Measurements from ENCODE around the gene CDKN1A. TPM values are rescaled to one million over a fixed set of nuclear protein-coding genes. Genes with fewer than 3 reads are reported as not detected.

CDKN1A gene
- total RNA-seq, 1 experiment from 2014 or later, result 75.1 TPM

GRCh38 chr6:36720251-36721141 lies 42.0 kb downstream of the CDKN1A start:
- DNase-seq (ENCODE audit: low spot score) (no peak), ATAC-seq (no peak)
- ChIA-PET CTCF (interaction anchor here (0.6 to 1.6 kb wide), 3 partner anchors 15 to 105 kb away, joined by 3 to 7 read pairs (median 4); no protein-coding TSS in a partner anchor), POLR2A (interaction anchor here (0.6 to 1.0 kb wide), 2 partner anchors 16 to 1454 kb away, joined by 3 read pairs; no protein-coding TSS in a partner anchor)
- peaks cover 2% of the 10 kb centered on the region; the same call in 1 of the 2 replicates for H3K4me1 Mint-ChIP-seq
- H3K4me3 Mint-ChIP-seq, result no peak overlapping the region
- no peaks in the 10 kb centered on the region for H3K27me3 Mint-ChIP-seq (ENCODE audit: low read depth)
- no peaks in the 10 kb centered on the region for H3K36me3 Mint-ChIP-seq
- no peaks in the 10 kb centered on the region for H3K9me3 Mint-ChIP-seq
- no peak overlapping the region for H3K27ac Mint-ChIP-seq
- TF ChIP-seq, protein P1, sequence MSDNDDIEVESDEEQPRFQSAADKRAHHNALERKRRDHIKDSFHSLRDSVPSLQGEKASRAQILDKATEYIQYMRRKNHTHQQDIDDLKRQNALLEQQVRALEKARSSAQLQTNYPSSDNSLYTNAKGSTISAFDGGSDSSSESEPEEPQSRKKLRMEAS (CRISPR knock-in tag; IDR thresholded peaks at IDR 0.05), result no peak
- TF ChIP-seq ZNF425 (CRISPR knock-in tag; conservative IDR thresholded peaks at IDR 0.05), result no peak
- TF ChIP-seq, protein P2, sequence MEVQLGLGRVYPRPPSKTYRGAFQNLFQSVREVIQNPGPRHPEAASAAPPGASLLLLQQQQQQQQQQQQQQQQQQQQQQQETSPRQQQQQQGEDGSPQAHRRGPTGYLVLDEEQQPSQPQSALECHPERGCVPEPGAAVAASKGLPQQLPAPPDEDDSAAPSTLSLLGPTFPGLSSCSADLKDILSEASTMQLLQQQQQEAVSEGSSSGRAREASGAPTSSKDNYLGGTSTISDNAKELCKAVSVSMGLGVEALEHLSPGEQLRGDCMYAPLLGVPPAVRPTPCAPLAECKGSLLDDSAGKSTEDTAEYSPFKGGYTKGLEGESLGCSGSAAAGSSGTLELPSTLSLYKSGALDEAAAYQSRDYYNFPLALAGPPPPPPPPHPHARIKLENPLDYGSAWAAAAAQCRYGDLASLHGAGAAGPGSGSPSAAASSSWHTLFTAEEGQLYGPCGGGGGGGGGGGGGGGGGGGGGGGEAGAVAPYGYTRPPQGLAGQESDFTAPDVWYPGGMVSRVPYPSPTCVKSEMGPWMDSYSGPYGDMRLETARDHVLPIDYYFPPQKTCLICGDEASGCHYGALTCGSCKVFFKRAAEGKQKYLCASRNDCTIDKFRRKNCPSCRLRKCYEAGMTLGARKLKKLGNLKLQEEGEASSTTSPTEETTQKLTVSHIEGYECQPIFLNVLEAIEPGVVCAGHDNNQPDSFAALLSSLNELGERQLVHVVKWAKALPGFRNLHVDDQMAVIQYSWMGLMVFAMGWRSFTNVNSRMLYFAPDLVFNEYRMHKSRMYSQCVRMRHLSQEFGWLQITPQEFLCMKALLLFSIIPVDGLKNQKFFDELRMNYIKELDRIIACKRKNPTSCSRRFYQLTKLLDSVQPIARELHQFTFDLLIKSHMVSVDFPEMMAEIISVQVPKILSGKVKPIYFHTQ (CRISPR knock-in tag; IDR thresholded peaks at IDR 0.05), result no peak
- no peak for TF ChIP-seq ERG (CRISPR knock-in tag; IDR thresholded peaks at IDR 0.05)
- TF ChIP-seq ZNF532 (CRISPR knock-in tag; IDR thresholded peaks at IDR 0.05; ENCODE audit: borderline replicate concordance), result no peak
- no peak for TF ChIP-seq EMX1 (CRISPR knock-in tag; IDR thresholded peaks at IDR 0.05)
- TF ChIP-seq OVOL2 (CRISPR knock-in tag; IDR thresholded peaks at IDR 0.05; ENCODE audit: borderline replicate concordance), result no peak
- no peak for TF ChIP-seq NR2C2 (CRISPR knock-in tag; IDR thresholded peaks at IDR 0.05)
- no peak for TF ChIP-seq ESRRA (CRISPR knock-in tag; IDR thresholded peaks at IDR 0.05; ENCODE audit: borderline replicate concordance)
- TF ChIP-seq ZNF671 (CRISPR knock-in tag; IDR thresholded peaks at IDR 0.05), result no peak
- TF ChIP-seq GABPB1 (CRISPR knock-in tag; IDR thresholded peaks at IDR 0.05), result no peak
- TF ChIP-seq, protein P3, sequence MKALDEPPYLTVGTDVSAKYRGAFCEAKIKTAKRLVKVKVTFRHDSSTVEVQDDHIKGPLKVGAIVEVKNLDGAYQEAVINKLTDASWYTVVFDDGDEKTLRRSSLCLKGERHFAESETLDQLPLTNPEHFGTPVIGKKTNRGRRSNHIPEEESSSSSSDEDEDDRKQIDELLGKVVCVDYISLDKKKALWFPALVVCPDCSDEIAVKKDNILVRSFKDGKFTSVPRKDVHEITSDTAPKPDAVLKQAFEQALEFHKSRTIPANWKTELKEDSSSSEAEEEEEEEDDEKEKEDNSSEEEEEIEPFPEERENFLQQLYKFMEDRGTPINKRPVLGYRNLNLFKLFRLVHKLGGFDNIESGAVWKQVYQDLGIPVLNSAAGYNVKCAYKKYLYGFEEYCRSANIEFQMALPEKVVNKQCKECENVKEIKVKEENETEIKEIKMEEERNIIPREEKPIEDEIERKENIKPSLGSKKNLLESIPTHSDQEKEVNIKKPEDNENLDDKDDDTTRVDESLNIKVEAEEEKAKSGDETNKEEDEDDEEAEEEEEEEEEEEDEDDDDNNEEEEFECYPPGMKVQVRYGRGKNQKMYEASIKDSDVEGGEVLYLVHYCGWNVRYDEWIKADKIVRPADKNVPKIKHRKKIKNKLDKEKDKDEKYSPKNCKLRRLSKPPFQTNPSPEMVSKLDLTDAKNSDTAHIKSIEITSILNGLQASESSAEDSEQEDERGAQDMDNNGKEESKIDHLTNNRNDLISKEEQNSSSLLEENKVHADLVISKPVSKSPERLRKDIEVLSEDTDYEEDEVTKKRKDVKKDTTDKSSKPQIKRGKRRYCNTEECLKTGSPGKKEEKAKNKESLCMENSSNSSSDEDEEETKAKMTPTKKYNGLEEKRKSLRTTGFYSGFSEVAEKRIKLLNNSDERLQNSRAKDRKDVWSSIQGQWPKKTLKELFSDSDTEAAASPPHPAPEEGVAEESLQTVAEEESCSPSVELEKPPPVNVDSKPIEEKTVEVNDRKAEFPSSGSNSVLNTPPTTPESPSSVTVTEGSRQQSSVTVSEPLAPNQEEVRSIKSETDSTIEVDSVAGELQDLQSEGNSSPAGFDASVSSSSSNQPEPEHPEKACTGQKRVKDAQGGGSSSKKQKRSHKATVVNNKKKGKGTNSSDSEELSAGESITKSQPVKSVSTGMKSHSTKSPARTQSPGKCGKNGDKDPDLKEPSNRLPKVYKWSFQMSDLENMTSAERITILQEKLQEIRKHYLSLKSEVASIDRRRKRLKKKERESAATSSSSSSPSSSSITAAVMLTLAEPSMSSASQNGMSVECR (CRISPR knock-in tag; IDR thresholded peaks at IDR 0.05; ENCODE audit: borderline replicate concordance), result no peak
- no peak for TF ChIP-seq ZNF138 (CRISPR knock-in tag; conservative IDR thresholded peaks at IDR 0.05)
- TF ChIP-seq ZNF416 (CRISPR knock-in tag; IDR thresholded peaks at IDR 0.05), result no peak
- TF ChIP-seq USF2 (CRISPR knock-in tag; IDR thresholded peaks at IDR 0.05), result no peak
- TF ChIP-seq E2F5 (CRISPR knock-in tag; IDR thresholded peaks at IDR 0.05), result no peak
- no peak for TF ChIP-seq ZNF263 (CRISPR knock-in tag; IDR thresholded peaks at IDR 0.05; ENCODE audit: low read depth)

All from WTC11 (cell line).